HCT116 (cell line): ENCODE data around the gene LMNTD2. TPM values are rescaled to one million over a fixed set of nuclear protein-coding genes. Genes with fewer than 3 reads are reported as not detected.

Experiments used
- ATAC-seq: fragments of 200-7000 bp; cut with Tn5 transposase; 2 replicates; pipeline ENCODE4 v1.9.1; 2020; ENCODE audit warnings: mild to moderate bottlenecking, moderate library complexity
- BruUV-seq: library from RNA; stranded (reverse); fragments of 400-500 nt; replicated peaks from 2 replicates; lab custom pipeline; 2021; lab: Mats Ljungman, UMichigan
- CTCF ChIA-PET: fragments of 300-600 bp; sonication (Branson Sonifier 250); formaldehyde crosslinking; loops from one replicate; lab custom pipeline; 2021; ENCODE audit warnings: antibody characterized with exemption; lab: Charles Lee
- POLR2A ChIA-PET: fragments of 300-600, 350-600 bp; sonication (Branson Sonifier 250); formaldehyde crosslinking; loops from one replicate; lab custom pipeline; 2021; ENCODE audit warnings: antibody characterized with exemption; lab: Charles Lee
- RAD21 ChIA-PET, 2 experiments: fragments of 300-600 bp; sonication (Branson Sonifier 250); formaldehyde crosslinking; loops; one replicate each; lab custom pipeline; 2023; ENCODE audit warnings: low total read pairs in 2 of 2; ENCODE audit not compliant: uncharacterized antibody in 2 of 2, unreplicated experiment in 2 of 2, low non-redundant PET in 1 of 2; lab: Charles Lee
- DNase-seq: peaks from one replicate; pipeline ENCODE4 v3.0.0-alpha.2; 2010; ENCODE audit warnings: low read depth, low spot score
- H2AFZ ChIP-seq: fragments of 200-600 bp; shearing (Covaris generic), sonication (generic); 2 replicates; pipeline ENCODE4 v1.6.1; 2017; ENCODE audit warnings: low read depth, mixed run types, mixed read lengths, antibody characterized with exemption, low read length; ENCODE audit not compliant: poor library complexity, severe bottlenecking
- H3K27ac ChIP-seq: 2 replicates; pipeline ENCODE4 v1.5.1; 2012; ENCODE audit warnings: low read depth, low read length
- H3K27me3 ChIP-seq: fragments of 200-600 bp; sonication (generic); 2 replicates; pipeline ENCODE4 v1.6.1; 2016; ENCODE audit warnings: mixed run types, low read length, mixed read lengths; ENCODE audit not compliant: insufficient read depth
- H3K36me3 ChIP-seq, 2 experiments: fragments of 200-500 bp in 1 of 2; fragments of 200-600 bp in 1 of 2; sonication (Bioruptor generic) in 1 of 2; sonication (generic) in 1 of 2; 2 replicates each; pipeline versions ENCODE4 v1.5.1 to v1.6.1; 2014 to 2016; ENCODE audit warnings: low read length in 2 of 2, inconsistent platforms in 1 of 2, mixed read lengths in 1 of 2, mixed run types in 1 of 2; ENCODE audit not compliant: insufficient read depth in 2 of 2, control insufficient read depth in 1 of 2
- H3K4me1 ChIP-seq, 2 experiments: fragments of 200-600 bp in 1 of 2; sonication (generic) in 1 of 2; 2 replicates each; pipeline versions ENCODE4 v1.5.1 to v1.6.1; 2012 to 2017; ENCODE audit warnings: low read length in 2 of 2, inconsistent platforms in 1 of 2, mild to moderate bottlenecking in 1 of 2, mixed read lengths in 1 of 2, mixed run types in 1 of 2, moderate library complexity in 1 of 2; ENCODE audit not compliant: insufficient read depth in 2 of 2, control insufficient read depth in 1 of 2
- H3K4me2 ChIP-seq: fragments of 200-600 bp; sonication (generic); 2 replicates; pipeline ENCODE4 v1.6.1; 2017; ENCODE audit warnings: mixed run types, low read length, mixed read lengths
- H3K4me3 ChIP-seq, 2 experiments: fragments of 200-600 bp in 1 of 2; sonication (generic) in 1 of 2; replicated peaks in 1 of 2; 2 replicates each; pipeline ENCODE4 v1.5.1; 2011 to 2016; ENCODE audit warnings: low read length in 2 of 2, control low read depth in 1 of 2, low read depth in 1 of 2, mild to moderate bottlenecking in 1 of 2, mixed read lengths in 1 of 2, mixed run types in 1 of 2
- H3K79me2 ChIP-seq: fragments of 200-600 bp; sonication (generic); 2 replicates; pipeline ENCODE4 v1.6.1; 2017; ENCODE audit warnings: mild to moderate bottlenecking, mixed run types, low read length, moderate library complexity, mixed read lengths; ENCODE audit not compliant: insufficient read depth
- H3K9ac ChIP-seq: fragments of 200-600 bp; sonication (generic); 2 replicates; pipeline ENCODE4 v1.6.1; 2016; ENCODE audit warnings: low read length, mixed read lengths
- H3K9me2 ChIP-seq: fragments of 200-600 bp; sonication (generic), shearing (Covaris generic); 2 replicates; pipeline ENCODE4 v1.6.1; 2017; ENCODE audit warnings: mixed run types, mild to moderate bottlenecking, moderate library complexity; ENCODE audit not compliant: insufficient read depth
- H3K9me3 ChIP-seq, 2 experiments: fragments of 200-500 bp in 1 of 2; fragments of 200-600 bp in 1 of 2; sonication (Bioruptor generic) in 1 of 2; sonication (generic) in 1 of 2; 2 replicates each; pipeline ENCODE4 v1.6.1; 2014 to 2017; ENCODE audit warnings: low read length in 2 of 2, mixed read lengths in 2 of 2, inconsistent platforms in 1 of 2, low read depth in 1 of 2, mild to moderate bottlenecking in 1 of 2, mixed run types in 1 of 2, moderate library complexity in 1 of 2; ENCODE audit not compliant: control insufficient read depth in 1 of 2, insufficient read depth in 1 of 2
- H4K20me1 ChIP-seq: fragments of 200-600 bp; sonication (generic), shearing (Covaris generic); 2 replicates; pipeline ENCODE4 v1.6.1; 2017; ENCODE audit warnings: mixed run types, mild to moderate bottlenecking, moderate library complexity; ENCODE audit not compliant: insufficient read depth
- CEBPB ChIP-seq: IDR thresholded peaks from 2 replicates; pipeline ENCODE4 v1.6.1; 2012; ENCODE audit warnings: low read depth
- EGR1 ChIP-seq: IDR thresholded peaks from 2 replicates; pipeline ENCODE4 v1.6.1; 2012; ENCODE audit warnings: low read depth
- EZH2phosphoT487 ChIP-seq: fragments of 200-600 bp; IDR thresholded peaks from 2 replicates; pipeline ENCODE4 v1.6.1; 2018; ENCODE audit warnings: antibody characterized with exemption, borderline replicate concordance
- FOSL1 ChIP-seq: IDR thresholded peaks from 2 replicates; pipeline ENCODE4 v1.6.1; 2012; ENCODE audit warnings: low read depth
- JUND ChIP-seq: IDR thresholded peaks from 2 replicates; pipeline ENCODE4 v1.6.1; 2012
- POLR2A ChIP-seq: IDR thresholded peaks from 2 replicates; pipeline ENCODE4 v1.7.0; 2011; ENCODE audit warnings: borderline replicate concordance; ENCODE audit not compliant: insufficient read depth, insufficient read length; ENCODE audit errors: extremely low read depth
- POLR2AphosphoS5 ChIP-seq: IDR thresholded peaks from 2 replicates; pipeline ENCODE4 v1.6.1; 2011; ENCODE audit warnings: mild to moderate bottlenecking, low read depth, low read length, moderate library complexity
- SRF ChIP-seq: IDR thresholded peaks from 2 replicates; pipeline ENCODE4 v1.6.1; 2012; ENCODE audit warnings: low read depth
- TCF7L2 ChIP-seq: IDR thresholded peaks from 2 replicates; pipeline ENCODE4 v1.7.0; 2011; ENCODE audit warnings: borderline replicate concordance, inconsistent platforms; ENCODE audit not compliant: insufficient read depth, insufficient read length; ENCODE audit errors: extremely low read depth
- ZFX ChIP-seq: fragments of 450-650 bp; IDR thresholded peaks from 2 replicates; pipeline ENCODE4 v1.6.1; 2017
- ZNF274 ChIP-seq: fragments of 200-500 bp; sonication (Bioruptor generic); IDR thresholded peaks from 2 replicates; pipeline ENCODE4 v1.6.1; 2014; ENCODE audit warnings: mild to moderate bottlenecking, low read depth, low read length, inconsistent platforms
- intact Hi-C: fragments of 100-400 bp; cut with micrococcal nuclease; formaldehyde crosslinking; loops from 2 replicates; pipeline ENCODE4 v1.10.0; 2022
- total RNA-seq: library from RNA; stranded (reverse); gene quantifications from one replicate; pipeline ENCODE4 v1.2.1, GENCODE V29; 2021; ENCODE audit not compliant: unreplicated experiment
- TF ChIP-seq, protein P1 (sequence below): IDR thresholded peaks from 2 replicates; pipeline ENCODE4 v1.6.1; 2011; ENCODE audit warnings: mild to moderate bottlenecking, low read length, moderate library complexity; ENCODE audit not compliant: insufficient replicate concordance; ENCODE audit errors: extremely low read depth
- TF ChIP-seq, protein P2 (sequence below), 3 experiments: fragments of 200-600 bp in 1 of 3; sonication (generic) in 1 of 3; IDR thresholded peaks in 2 of 3; conservative IDR thresholded peaks in 1 of 3; 2 replicates each; pipeline ENCODE4 v1.5.1; 2012 to 2017; ENCODE audit warnings: low read depth in 2 of 3, low read length in 2 of 3, antibody characterized with exemption in 1 of 3, borderline replicate concordance in 1 of 3, control low read depth in 1 of 3, mild to moderate bottlenecking in 1 of 3, mixed read lengths in 1 of 3, mixed run types in 1 of 3, moderate library complexity in 1 of 3; ENCODE audit not compliant: insufficient read depth in 1 of 3
- TF ChIP-seq, protein P3 (sequence below): IDR thresholded peaks from 2 replicates; pipeline ENCODE4 v1.6.1; 2012; ENCODE audit warnings: low read depth
- TF ChIP-seq, protein P4 (sequence below): IDR thresholded peaks from 2 replicates; pipeline ENCODE4 v1.6.1; 2012

LMNTD2 gene
- total RNA-seq, 1 experiment from 2014 or later = 9.5 TPM

DNA sequence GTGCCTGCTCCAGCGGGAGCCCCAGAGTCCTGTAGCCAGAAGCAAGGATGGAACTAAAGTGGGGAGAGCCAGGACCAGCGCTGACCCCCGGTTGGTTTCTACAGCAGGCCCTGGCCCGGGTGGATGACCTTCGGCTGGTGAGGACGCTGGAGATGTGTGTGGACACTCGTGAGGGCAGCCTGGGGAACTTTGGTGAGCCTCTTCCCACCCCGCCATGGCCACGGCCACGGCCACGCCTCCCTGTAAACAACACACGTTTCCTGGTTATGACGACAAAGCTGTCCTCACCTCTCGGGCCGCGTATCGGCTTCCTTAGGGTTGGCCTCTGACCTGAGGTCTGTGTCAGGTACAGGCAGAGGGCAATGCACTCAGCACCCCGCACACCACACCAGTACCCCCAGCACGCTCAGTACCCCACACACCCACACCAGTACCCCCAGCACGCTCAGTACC, 19.1 kb downstream of the LMNTD2 start:
- H3K27ac ChIP-seq = no peak overlapping the region
- no peaks in the 10 kb centered on the region for H3K27me3 ChIP-seq
- H2AFZ ChIP-seq = no peak overlapping the region
- RAD21 ChIA-PET = no interaction called here
- DNase-seq = no peak
- H3K79me2 ChIP-seq = peaks cover 7% of the 10 kb centered on the region; the same call in 1 of the 2 replicates
- intact Hi-C loops = no loop called here
- H3K9ac ChIP-seq = no peak overlapping the region
- no TSS peak for BruUV-seq
- H3K9me2 ChIP-seq = no peaks in the 10 kb centered on the region
- TF ChIP-seq, protein P1, sequence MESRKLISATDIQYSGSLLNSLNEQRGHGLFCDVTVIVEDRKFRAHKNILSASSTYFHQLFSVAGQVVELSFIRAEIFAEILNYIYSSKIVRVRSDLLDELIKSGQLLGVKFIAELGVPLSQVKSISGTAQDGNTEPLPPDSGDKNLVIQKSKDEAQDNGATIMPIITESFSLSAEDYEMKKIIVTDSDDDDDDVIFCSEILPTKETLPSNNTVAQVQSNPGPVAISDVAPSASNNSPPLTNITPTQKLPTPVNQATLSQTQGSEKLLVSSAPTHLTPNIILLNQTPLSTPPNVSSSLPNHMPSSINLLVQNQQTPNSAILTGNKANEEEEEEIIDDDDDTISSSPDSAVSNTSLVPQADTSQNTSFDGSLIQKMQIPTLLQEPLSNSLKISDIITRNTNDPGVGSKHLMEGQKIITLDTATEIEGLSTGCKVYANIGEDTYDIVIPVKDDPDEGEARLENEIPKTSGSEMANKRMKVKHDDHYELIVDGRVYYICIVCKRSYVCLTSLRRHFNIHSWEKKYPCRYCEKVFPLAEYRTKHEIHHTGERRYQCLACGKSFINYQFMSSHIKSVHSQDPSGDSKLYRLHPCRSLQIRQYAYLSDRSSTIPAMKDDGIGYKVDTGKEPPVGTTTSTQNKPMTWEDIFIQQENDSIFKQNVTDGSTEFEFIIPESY = no peak
- no peak for TF ChIP-seq CEBPB
- no peak for TF ChIP-seq POLR2A
- TF ChIP-seq EGR1 = no peak
- TF ChIP-seq FOSL1 = no peak
- TF ChIP-seq ZNF274 = no peak
- no peak for TF ChIP-seq SRF
- TF ChIP-seq JUND = no peak
- TF ChIP-seq, protein P2, sequence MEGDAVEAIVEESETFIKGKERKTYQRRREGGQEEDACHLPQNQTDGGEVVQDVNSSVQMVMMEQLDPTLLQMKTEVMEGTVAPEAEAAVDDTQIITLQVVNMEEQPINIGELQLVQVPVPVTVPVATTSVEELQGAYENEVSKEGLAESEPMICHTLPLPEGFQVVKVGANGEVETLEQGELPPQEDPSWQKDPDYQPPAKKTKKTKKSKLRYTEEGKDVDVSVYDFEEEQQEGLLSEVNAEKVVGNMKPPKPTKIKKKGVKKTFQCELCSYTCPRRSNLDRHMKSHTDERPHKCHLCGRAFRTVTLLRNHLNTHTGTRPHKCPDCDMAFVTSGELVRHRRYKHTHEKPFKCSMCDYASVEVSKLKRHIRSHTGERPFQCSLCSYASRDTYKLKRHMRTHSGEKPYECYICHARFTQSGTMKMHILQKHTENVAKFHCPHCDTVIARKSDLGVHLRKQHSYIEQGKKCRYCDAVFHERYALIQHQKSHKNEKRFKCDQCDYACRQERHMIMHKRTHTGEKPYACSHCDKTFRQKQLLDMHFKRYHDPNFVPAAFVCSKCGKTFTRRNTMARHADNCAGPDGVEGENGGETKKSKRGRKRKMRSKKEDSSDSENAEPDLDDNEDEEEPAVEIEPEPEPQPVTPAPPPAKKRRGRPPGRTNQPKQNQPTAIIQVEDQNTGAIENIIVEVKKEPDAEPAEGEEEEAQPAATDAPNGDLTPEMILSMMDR (IDR thresholded peaks at IDR 0.05 in 2 of 3, conservative IDR thresholded peaks at IDR 0.05 in 1 of 3; ENCODE audit: borderline replicate concordance in 1 of 3, insufficient read depth in 1 of 3, low read depth in 2 of 3, low read length in 2 of 3) = no peak
- TF ChIP-seq ZFX = no peak
- TF ChIP-seq, protein P3, sequence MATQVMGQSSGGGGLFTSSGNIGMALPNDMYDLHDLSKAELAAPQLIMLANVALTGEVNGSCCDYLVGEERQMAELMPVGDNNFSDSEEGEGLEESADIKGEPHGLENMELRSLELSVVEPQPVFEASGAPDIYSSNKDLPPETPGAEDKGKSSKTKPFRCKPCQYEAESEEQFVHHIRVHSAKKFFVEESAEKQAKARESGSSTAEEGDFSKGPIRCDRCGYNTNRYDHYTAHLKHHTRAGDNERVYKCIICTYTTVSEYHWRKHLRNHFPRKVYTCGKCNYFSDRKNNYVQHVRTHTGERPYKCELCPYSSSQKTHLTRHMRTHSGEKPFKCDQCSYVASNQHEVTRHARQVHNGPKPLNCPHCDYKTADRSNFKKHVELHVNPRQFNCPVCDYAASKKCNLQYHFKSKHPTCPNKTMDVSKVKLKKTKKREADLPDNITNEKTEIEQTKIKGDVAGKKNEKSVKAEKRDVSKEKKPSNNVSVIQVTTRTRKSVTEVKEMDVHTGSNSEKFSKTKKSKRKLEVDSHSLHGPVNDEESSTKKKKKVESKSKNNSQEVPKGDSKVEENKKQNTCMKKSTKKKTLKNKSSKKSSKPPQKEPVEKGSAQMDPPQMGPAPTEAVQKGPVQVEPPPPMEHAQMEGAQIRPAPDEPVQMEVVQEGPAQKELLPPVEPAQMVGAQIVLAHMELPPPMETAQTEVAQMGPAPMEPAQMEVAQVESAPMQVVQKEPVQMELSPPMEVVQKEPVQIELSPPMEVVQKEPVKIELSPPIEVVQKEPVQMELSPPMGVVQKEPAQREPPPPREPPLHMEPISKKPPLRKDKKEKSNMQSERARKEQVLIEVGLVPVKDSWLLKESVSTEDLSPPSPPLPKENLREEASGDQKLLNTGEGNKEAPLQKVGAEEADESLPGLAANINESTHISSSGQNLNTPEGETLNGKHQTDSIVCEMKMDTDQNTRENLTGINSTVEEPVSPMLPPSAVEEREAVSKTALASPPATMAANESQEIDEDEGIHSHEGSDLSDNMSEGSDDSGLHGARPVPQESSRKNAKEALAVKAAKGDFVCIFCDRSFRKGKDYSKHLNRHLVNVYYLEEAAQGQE = no peak
- TF ChIP-seq, protein P4, sequence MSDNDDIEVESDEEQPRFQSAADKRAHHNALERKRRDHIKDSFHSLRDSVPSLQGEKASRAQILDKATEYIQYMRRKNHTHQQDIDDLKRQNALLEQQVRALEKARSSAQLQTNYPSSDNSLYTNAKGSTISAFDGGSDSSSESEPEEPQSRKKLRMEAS = no peak
- TF ChIP-seq POLR2AphosphoS5 = no peak
- TF ChIP-seq EZH2phosphoT487 = no peak
- TF ChIP-seq TCF7L2 = no peak
- no peaks in the 10 kb centered on the region for H3K36me3 ChIP-seq
- no peak overlapping the region for H3K4me3 ChIP-seq
- peaks cover 9 to 20% of the 10 kb centered on the region in 2 experiments; a peak in 3 of 4 replicates for H3K4me1 ChIP-seq
- CTCF ChIA-PET = no interaction called here
- H4K20me1 ChIP-seq = no peaks in the 10 kb centered on the region
- H3K4me2 ChIP-seq = no peak overlapping the region
- POLR2A ChIA-PET = no interaction called here
- ATAC-seq = no peak
- H3K9me3 ChIP-seq = no peaks in the 10 kb centered on the region
